ENCODE data around the gene OR10A3. TPM values are rescaled to one million over a fixed set of nuclear protein-coding genes. Genes with fewer than 3 reads are reported as not detected.

Gene OR10A3
- total RNA-seq, 1 experiment from 2014 or later = not detected

GRCh38 chr11:7905549-7905948 is 36.0 kb downstream of the OR10A3 start:
- Histone ChIP-seq H3K9ac (ENCODE audit: low read length) (no peak overlapping the region), H3K9me2 (ENCODE audit: insufficient read depth) (no peaks in the 10 kb centered on the region), H4K20me1 (ENCODE audit: insufficient read depth) (no peaks in the 10 kb centered on the region), H3K9me3 (ENCODE audit: control insufficient read depth in 1 of 2, insufficient read depth in 1 of 2, low read depth in 1 of 2, low read length in 2 of 2) (no peaks in the 10 kb centered on the region), H3K4me1 (ENCODE audit: control insufficient read depth in 1 of 2, insufficient read depth in 2 of 2, low read length in 2 of 2) (no peaks in the 10 kb centered on the region), H3K27ac (ENCODE audit: low read depth, low read length) (no peak overlapping the region), H3K79me2 (ENCODE audit: insufficient read depth, low read length) (no peaks in the 10 kb centered on the region), H2AFZ (ENCODE audit: low read depth, low read length, poor library complexity, severe bottlenecking) (no peak overlapping the region), H3K4me2 (ENCODE audit: low read length) (no peak overlapping the region), H3K4me3 (replicated peaks in 1 of 2; ENCODE audit: low read depth in 1 of 2, low read length in 2 of 2) (no peak overlapping the region), H3K36me3 (ENCODE audit: control insufficient read depth in 1 of 2, insufficient read depth in 2 of 2, low read length in 2 of 2) (no peaks in the 10 kb centered on the region), H3K27me3 (ENCODE audit: insufficient read depth, low read length) (peaks cover 48% of the 10 kb centered on the region)
- ChIA-PET POLR2A (no interaction called here), CTCF (interaction anchor here (0.9 to 1.5 kb wide), 2 partner anchors 80 to 82 kb away, joined by 3 to 5 read pairs; partner anchors contain the start of gene EIF3F), RAD21 (ENCODE audit: low non-redundant PET in 1 of 2, low total read pairs in 2 of 2, uncharacterized antibody in 2 of 2, unreplicated experiment in 2 of 2) (interaction anchor here in 1 of 2 experiments (1.1 kb wide), 1 partner anchor 81 kb away, joined by 4 read pairs; the partner anchor contains the start of gene EIF3F)
- ATAC-seq (no peak), DNase-seq (ENCODE audit: low read depth, low spot score) (no peak)
- intact Hi-C loops (cut with micrococcal nuclease) = loop anchor here (5.0 kb wide), 1 partner anchor 82 kb away; the partner anchor contains the start of gene EIF3F
- no TSS peak for BruUV-seq (replicated peaks)
- TF ChIP-seq ELF1 (IDR thresholded peaks at IDR 0.05; ENCODE audit: borderline replicate concordance, low read depth) (no peak), CEBPB (IDR thresholded peaks at IDR 0.05; ENCODE audit: low read depth) (no peak), POLR2A (IDR thresholded peaks at IDR 0.05; ENCODE audit: borderline replicate concordance, extremely low read depth, insufficient read depth, insufficient read length) (no peak), EZH2phosphoT487 (IDR thresholded peaks at IDR 0.05; ENCODE audit: borderline replicate concordance) (no peak), CBX3 (IDR thresholded peaks at IDR 0.05; ENCODE audit: low read depth) (no peak), ZFX (IDR thresholded peaks at IDR 0.05) (no peak), ZBTB33 (IDR thresholded peaks at IDR 0.05; ENCODE audit: extremely low read depth, insufficient replicate concordance, low read length) (no peak), CTCF (IDR thresholded peaks at IDR 0.05 in 2 of 3, conservative IDR thresholded peaks at IDR 0.05 in 1 of 3; ENCODE audit: borderline replicate concordance in 1 of 3, insufficient read depth in 1 of 3, low read depth in 2 of 3, low read length in 2 of 3) (no peak), FOSL1 (IDR thresholded peaks at IDR 0.05; ENCODE audit: low read depth) (no peak), SIN3A (IDR thresholded peaks at IDR 0.05; ENCODE audit: low read depth) (no peak), YY1 (IDR thresholded peaks at IDR 0.05; ENCODE audit: extremely low read depth, insufficient replicate concordance, low read depth, low read length) (no peak), JUND (IDR thresholded peaks at IDR 0.05) (no peak)
